GM12874 (cell line): ENCODE data around the gene EMC1.
A peak's percentile ranks its signal among the peaks of the same experiment; 100 is the strongest.

ENCODE experiments used
- TF ChIP-seq, protein P1 (sequence below): IDR thresholded peaks from 2 replicates; pipeline ENCODE4 v1.5.1; 2011; ENCODE audit warnings: low read depth, mild to moderate bottlenecking, control low read depth, low read length, moderate library complexity; ENCODE audit not compliant: insufficient read depth

The EMC1 gene

GRCh38 chr1:19240673-19241538, 10.4 kb downstream of the EMC1 start:
- TF ChIP-seq, protein P1, sequence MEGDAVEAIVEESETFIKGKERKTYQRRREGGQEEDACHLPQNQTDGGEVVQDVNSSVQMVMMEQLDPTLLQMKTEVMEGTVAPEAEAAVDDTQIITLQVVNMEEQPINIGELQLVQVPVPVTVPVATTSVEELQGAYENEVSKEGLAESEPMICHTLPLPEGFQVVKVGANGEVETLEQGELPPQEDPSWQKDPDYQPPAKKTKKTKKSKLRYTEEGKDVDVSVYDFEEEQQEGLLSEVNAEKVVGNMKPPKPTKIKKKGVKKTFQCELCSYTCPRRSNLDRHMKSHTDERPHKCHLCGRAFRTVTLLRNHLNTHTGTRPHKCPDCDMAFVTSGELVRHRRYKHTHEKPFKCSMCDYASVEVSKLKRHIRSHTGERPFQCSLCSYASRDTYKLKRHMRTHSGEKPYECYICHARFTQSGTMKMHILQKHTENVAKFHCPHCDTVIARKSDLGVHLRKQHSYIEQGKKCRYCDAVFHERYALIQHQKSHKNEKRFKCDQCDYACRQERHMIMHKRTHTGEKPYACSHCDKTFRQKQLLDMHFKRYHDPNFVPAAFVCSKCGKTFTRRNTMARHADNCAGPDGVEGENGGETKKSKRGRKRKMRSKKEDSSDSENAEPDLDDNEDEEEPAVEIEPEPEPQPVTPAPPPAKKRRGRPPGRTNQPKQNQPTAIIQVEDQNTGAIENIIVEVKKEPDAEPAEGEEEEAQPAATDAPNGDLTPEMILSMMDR = peak; percentile 93

DNA sequence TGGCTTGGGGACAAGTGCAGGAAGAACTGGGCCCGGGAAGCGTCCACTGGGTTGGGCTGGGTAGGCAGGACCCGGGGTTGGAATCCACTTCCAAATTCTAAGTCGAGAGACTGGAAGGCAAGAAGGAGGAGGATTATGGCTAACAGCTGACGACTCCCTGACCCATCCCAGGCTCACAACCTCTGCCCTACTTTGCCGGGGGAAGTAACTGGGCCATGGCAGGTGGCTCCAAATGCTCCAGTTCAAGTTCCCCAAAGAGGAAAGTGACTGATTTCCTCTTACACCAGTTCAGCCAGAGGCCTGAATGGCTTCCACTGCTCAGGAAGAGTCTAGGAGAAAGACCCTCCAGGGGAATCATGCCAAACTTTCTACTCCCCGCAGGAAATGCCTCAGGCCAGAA, 11.4 kb downstream of the EMC1 start:
- TF ChIP-seq, protein P1 = no peak

DNA sequence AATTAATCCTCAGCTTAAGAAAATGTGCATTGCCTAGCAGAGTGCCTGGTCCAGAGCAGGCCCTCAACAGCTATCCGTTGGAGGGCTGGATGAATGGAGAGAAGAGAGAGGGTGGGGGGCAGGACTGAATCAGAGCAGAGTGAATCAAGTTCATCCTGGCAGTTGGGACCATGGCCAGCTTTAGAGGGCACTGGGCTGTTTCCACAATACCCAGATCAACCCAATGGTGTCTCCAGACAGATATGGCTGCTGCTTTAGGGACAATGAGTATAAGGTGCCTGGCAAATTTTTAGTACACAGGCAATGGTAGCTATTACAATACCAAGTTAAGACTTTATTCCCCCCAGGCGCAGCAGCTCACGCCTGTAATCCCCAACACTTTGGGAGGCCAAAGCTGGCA, 17.1 kb downstream of the EMC1 start:
- TF ChIP-seq, protein P1 = no peak

DNA sequence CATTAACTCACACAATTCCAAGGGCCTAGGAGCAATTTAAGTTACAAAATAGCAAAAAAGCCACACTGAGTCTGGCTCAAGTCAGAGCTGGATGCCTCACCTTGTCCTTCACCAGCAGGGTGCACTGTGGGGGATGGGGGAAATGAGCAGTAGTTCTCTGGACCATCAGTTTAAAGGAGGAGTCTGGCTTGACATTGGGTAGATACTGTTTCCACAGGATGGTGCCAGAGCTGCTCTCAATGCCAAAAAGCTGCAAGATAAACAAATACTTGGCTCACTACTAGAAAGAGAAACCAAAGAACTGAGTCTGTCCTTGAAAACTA, 18.8 kb downstream of the EMC1 start:
- TF ChIP-seq, protein P1 = no peak

DNA sequence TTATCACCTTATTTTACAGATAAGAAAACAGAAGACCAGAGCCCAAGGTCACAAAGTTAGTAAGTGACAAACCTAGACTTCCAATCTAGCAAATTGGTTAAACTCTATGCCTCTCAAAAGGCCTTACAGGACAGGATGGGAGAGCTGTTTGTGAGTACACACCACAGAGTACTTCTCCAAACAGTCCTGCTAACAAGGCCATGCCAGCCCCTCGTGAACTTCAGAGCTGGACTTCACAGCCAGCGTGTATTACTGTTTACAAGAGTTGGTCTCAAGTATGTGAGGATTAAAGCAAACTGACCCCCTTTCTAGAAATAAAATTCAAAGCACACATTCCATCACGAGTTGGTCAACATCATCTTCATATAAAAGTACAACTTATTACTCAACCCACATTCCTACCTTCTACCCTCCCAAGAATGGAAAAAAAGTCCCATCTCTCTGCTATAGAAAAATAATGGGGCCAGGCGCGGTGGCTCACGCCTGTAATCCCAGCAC, 21.4 kb downstream of the EMC1 start:
- TF ChIP-seq, protein P1 = no peak

GRCh38 chr1:19229229-19229628, 22.1 kb downstream of the EMC1 start:
- TF ChIP-seq, protein P1 = no peak

DNA sequence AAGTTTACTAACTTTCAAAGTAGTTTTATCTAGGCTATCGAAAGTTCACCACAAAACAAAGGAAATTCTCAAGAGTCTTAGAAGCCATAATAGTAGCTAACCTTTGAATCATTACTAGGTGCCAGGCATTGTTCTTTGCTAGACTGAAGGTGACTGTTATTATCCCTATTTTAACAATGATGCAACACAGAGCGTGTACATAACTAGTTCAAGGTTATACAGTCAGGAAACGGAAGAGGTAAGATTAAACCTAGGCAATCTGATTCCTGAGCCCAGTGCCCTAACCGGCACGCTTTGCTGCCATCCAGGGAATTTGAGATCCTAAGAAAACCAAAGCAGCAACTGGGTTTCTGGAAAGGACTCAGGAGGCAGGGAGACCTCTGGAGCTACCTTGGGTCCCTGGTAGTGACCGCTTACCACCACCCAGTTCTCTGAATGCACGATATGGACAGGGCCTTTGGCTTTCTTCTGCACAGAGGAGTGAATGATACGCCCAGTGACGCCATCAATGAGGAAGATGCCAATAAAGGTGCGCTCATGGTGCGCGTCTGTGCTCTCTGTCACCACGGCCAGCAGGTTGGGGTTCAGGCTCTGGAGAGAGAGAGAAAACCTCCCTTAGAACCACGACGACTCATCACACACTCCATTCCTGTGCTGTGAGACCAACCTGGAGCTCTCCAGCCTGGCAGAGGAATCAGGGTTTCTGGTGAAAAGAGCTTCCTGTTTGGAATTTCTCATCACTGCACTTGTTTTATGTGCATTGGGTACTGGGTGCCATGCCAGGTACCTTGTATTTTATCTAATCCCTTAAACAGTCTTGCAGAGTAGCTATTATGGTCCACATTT, 28.1 kb downstream of the EMC1 start:
- TF ChIP-seq, protein P1 = no peak
